SH-SY5Y (cell line): ENCODE results near the gene ATAD1.

Source experiments
- GATA2 ChIP-seq: IDR thresholded peaks from 2 replicates; pipeline ENCODE4 v1.6.1; 2011; ENCODE audit warnings: mild to moderate bottlenecking, low read depth, low read length
- GATA3 ChIP-seq: IDR thresholded peaks from 2 replicates; pipeline ENCODE4 v1.6.1; 2011; ENCODE audit warnings: low read depth, mild to moderate bottlenecking, low read length, moderate library complexity

DNA sequence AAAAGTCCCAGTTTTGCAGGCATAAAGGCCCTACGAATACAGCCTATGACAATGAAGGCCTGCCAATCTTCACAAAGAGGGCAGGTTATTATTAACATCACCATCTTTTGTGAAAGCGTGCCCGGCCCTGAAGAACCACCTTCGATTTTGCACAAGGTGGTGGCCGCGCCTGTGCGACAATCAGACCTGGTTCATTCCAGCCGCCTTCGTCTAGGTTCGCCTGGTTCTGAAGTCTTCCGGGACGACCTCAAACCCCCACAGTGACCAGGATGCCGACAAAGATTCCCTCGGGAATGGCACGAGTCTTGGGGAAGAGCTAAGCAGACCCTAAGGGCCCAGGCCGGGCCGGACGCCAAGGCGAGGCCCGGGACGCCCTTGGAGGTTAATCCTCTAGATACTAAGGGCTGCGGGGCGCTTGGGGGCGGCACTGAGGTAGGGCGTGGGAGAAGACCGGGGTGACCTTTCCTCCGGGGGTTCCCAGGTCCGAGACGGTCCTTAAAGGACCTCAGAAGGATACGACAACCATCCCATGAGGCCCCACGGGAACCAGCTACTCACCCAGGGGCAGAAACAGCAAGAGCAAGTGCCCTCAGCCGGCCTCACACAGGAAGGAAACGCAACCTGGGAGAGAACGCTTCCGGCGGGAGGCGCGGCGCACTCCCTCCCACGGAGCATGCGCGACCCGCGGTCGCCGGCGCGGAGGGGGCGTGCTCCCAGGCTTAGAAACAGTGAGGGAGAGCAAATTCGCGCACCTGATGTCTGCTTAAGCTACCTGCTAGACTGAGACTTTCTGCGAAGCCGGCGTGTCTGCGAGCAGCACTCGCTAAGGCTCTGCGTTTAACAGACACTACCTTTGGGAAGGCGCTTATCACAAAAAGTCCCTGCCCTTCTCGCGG is at the start of gene ATAD1:
- TF ChIP-seq GATA2 = no peak
- no peak for TF ChIP-seq GATA3
